Heart left ventricle (tissue), 13 donors: ENCODE data around the gene PPP1R12B.
"Not testable (repeated sequence)": the region's sequence is repeated elsewhere in the genome, so short reads cannot be mapped to it uniquely, and the experiment has no call there.

Experiments used
- POLR2A ChIP-seq, 2 donors: fragments of 450-650 bp; IDR thresholded peaks; one replicate each; pipeline ENCODE4 v1.6.1; 2017; ENCODE audit warnings: antibody characterized with exemption in 2 of 2, mild to moderate bottlenecking in 2 of 2, moderate library complexity in 2 of 2
- TF ChIP-seq, protein P1 (sequence below), 12 donors: fragments of 200-600 bp; sonication (generic) in 4 of 12; IDR thresholded peaks; one replicate each; pipeline versions ENCODE4 v1.5.0 to v1.8.0; 2018 to 2022; ENCODE audit warnings: antibody characterized with exemption in 12 of 12, mild to moderate bottlenecking in 5 of 12
- donor health status: ischemic (EF 13 %, LVEDD 7.1; RV severe dilation, severe dysfunction).
- donor health status: DM: no; HTN: yes; CAD: no.
- donor health status: DM: no; HTN: no; CAD: no.
- donor health status: ischemic (EF 25% LVEDD 6.9; RV normal size, moderate dysfunction).
- donor health status: ischemic (EF 25% LVEDD 5.7; RV mildly dilated, moderate dysfunction).
- donor health status: ischemic (EF 35%, LVEDD 5.7; RV mildly dilated, moderate dysfunction).
- donor health status: nonischemic (EF 11% LVEDD 7.7; RV severe dilation, severe dysfunction).
- donor health status: DM: yes; HTN: yes; CAD: no.
- donor health status: PGD.
- donor health status: ischemic (EF 29% LVEDD 5.4; RV normal size, mild dysfunction).
- donor health status: nonischemic (EF 23%, LVEDD 6.1; RV moderate dilation, normal function).

DNA sequence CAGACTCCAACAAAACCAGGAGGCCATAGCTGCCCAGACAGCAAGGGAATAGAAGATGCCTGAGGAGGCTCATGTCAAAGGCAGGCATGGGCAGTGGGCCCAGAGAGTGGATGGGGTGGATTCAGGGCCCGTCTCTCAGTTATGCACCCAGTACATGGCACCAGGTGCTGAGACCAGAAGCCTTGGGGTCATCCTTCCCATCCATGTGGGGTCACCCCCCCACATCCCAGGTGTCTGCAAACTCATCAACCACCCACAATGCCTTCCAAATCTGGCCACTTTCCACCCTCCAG lies 266.7 kb downstream of the PPP1R12B start:
- TF ChIP-seq, protein P1, sequence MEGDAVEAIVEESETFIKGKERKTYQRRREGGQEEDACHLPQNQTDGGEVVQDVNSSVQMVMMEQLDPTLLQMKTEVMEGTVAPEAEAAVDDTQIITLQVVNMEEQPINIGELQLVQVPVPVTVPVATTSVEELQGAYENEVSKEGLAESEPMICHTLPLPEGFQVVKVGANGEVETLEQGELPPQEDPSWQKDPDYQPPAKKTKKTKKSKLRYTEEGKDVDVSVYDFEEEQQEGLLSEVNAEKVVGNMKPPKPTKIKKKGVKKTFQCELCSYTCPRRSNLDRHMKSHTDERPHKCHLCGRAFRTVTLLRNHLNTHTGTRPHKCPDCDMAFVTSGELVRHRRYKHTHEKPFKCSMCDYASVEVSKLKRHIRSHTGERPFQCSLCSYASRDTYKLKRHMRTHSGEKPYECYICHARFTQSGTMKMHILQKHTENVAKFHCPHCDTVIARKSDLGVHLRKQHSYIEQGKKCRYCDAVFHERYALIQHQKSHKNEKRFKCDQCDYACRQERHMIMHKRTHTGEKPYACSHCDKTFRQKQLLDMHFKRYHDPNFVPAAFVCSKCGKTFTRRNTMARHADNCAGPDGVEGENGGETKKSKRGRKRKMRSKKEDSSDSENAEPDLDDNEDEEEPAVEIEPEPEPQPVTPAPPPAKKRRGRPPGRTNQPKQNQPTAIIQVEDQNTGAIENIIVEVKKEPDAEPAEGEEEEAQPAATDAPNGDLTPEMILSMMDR (IDR thresholded peaks at IDR 0.05), result not testable (repeated sequence)
- TF ChIP-seq POLR2A (IDR thresholded peaks at IDR 0.05), result not testable (repeated sequence)
